Ishikawa (cell line): ENCODE data around the gene CEP41.

Source experiments
- CREB1 ChIP-seq: IDR thresholded peaks from 2 replicates; pipeline ENCODE4 v1.6.1; 2012; ENCODE audit warnings: low read depth
- FOXM1 ChIP-seq: IDR thresholded peaks from 2 replicates; pipeline ENCODE4 v1.6.1; 2012; ENCODE audit warnings: low read depth, borderline replicate concordance
- MAX ChIP-seq: IDR thresholded peaks from 2 replicates; pipeline ENCODE4 v1.6.1; 2012
- NFIC ChIP-seq: IDR thresholded peaks from 2 replicates; pipeline ENCODE4 v1.6.1; 2012
- RAD21 ChIP-seq: IDR thresholded peaks from 2 replicates; pipeline ENCODE4 v1.6.1; 2012; ENCODE audit warnings: low read depth
- TF ChIP-seq, protein P1 (sequence below): IDR thresholded peaks from 2 replicates; pipeline ENCODE4 v1.6.1; 2012; ENCODE audit warnings: low read depth, mild to moderate bottlenecking

GRCh38 chr7:130390486-130390885, 50.3 kb downstream of the CEP41 start:
- TF ChIP-seq CREB1 (no peak), RAD21 (no peak), FOXM1 (no peak), NFIC (no peak), MAX (no peak)
- TF ChIP-seq, protein P1, sequence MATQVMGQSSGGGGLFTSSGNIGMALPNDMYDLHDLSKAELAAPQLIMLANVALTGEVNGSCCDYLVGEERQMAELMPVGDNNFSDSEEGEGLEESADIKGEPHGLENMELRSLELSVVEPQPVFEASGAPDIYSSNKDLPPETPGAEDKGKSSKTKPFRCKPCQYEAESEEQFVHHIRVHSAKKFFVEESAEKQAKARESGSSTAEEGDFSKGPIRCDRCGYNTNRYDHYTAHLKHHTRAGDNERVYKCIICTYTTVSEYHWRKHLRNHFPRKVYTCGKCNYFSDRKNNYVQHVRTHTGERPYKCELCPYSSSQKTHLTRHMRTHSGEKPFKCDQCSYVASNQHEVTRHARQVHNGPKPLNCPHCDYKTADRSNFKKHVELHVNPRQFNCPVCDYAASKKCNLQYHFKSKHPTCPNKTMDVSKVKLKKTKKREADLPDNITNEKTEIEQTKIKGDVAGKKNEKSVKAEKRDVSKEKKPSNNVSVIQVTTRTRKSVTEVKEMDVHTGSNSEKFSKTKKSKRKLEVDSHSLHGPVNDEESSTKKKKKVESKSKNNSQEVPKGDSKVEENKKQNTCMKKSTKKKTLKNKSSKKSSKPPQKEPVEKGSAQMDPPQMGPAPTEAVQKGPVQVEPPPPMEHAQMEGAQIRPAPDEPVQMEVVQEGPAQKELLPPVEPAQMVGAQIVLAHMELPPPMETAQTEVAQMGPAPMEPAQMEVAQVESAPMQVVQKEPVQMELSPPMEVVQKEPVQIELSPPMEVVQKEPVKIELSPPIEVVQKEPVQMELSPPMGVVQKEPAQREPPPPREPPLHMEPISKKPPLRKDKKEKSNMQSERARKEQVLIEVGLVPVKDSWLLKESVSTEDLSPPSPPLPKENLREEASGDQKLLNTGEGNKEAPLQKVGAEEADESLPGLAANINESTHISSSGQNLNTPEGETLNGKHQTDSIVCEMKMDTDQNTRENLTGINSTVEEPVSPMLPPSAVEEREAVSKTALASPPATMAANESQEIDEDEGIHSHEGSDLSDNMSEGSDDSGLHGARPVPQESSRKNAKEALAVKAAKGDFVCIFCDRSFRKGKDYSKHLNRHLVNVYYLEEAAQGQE: no peak
